Psoas muscle (tissue), 8 donors: ENCODE results near the gene NDUFA8. TPM values are rescaled to one million over a fixed set of nuclear protein-coding genes. Genes with fewer than 3 reads are reported as not detected.

Experiments
- ATAC-seq, 4 donors: fragments of 200-7000 bp; cut with Tn5 transposase; one replicate each; pipeline ENCODE4 v1.9.1; 2020; ENCODE audit warnings: moderate library complexity in 3 of 4, mild to moderate bottlenecking in 2 of 4
- DNase-seq, 2 donors: peaks; one replicate each; pipeline ENCODE4 v3.0.0-alpha.2; 2020
- H3K27ac ChIP-seq: fragments of 200-600 bp; one replicate; pipeline ENCODE4 v1.8.0; 2022
- H3K27me3 ChIP-seq, 3 donors: fragments of 200-600 bp in 1 of 3; one replicate each; pipeline versions ENCODE4 v1.6.1 to v1.8.0; 2013 to 2022; ENCODE audit warnings: low read length in 2 of 3, mild to moderate bottlenecking in 2 of 3, moderate library complexity in 1 of 3; ENCODE audit not compliant: insufficient read depth in 3 of 3
- H3K36me3 ChIP-seq, 2 donors: fragments of 200-600 bp in 1 of 2; one replicate each; pipeline versions ENCODE4 v1.6.1 to v1.8.0; 2013 to 2022; ENCODE audit warnings: low read depth in 1 of 2, mild to moderate bottlenecking in 1 of 2, moderate library complexity in 1 of 2; ENCODE audit not compliant: insufficient read depth in 1 of 2
- H3K4me1 ChIP-seq: fragments of 200-600 bp; one replicate; pipeline ENCODE4 v1.8.0; 2022
- H3K4me3 ChIP-seq: fragments of 200-600 bp; one replicate; pipeline ENCODE4 v1.8.0; 2022; ENCODE audit warnings: mild to moderate bottlenecking
- H3K9me3 ChIP-seq: fragments of 200-600 bp; one replicate; pipeline ENCODE4 v1.8.0; 2022
- WGBS, 3 donors: extraction: QIAGEN DNeasy Blood & Tissue Kit; methylation state at CpG; one replicate each; pipeline versions ENCODE4 v1.1.6 to v1.1.7; 2013; 5-methylcytosine and 5-hydroxymethylcytosine counted together
- intact Hi-C, 2 donors: fragments of 100-400 bp; cut with DNase I; formaldehyde crosslinking; loops; one replicate each; pipeline versions ENCODE4 v1.11.0 to v1.14.2; 2022
- polyA plus RNA-seq, 3 donors: library from polyadenylated mRNA; stranded (reverse); fragments of 200-250 nt; gene quantifications; one replicate each; pipeline ENCODE4 v1.2.3, GENCODE V29; 2013
- total RNA-seq, 4 donors: library from RNA; stranded (reverse); fragmentation: NEBNext Ultra II Directional in 2 of 4; extraction: Animal tissue kit (Norgen Biotek cat#: 25700) in 2 of 4; gene quantifications; one replicate each; pipeline versions ENCODE4 v1.2.1 to v1.2.4, GENCODE V29; 2021 to 2023
- TF ChIP-seq, protein P1 (sequence below): fragments of 200-600 bp; IDR thresholded peaks from one replicate; pipeline ENCODE4 v1.8.0; 2022; ENCODE audit warnings: antibody characterized with exemption
- donor health status: healthy with polysubstance abuse.
- donor health status: DM: no; HTN: no; CAD: no; lungs with moderate emphysema.
- donor health status: Bipolar disorder and iron deficiency.
- donor health status: healthy.
- donor health status: DM: yes; HTN: yes; CAD: no.
- donor health status: DM: no; HTN: no; CAD: no.
- donor health status: DM: no; HTN: no; CAD: no.
- donor health status: DM: yes; HTN: yes; CAD: no.

The NDUFA8 gene
- total and polyA plus RNA-seq, 7 donors, result 78.9 to 257 (median 148) TPM

DNA sequence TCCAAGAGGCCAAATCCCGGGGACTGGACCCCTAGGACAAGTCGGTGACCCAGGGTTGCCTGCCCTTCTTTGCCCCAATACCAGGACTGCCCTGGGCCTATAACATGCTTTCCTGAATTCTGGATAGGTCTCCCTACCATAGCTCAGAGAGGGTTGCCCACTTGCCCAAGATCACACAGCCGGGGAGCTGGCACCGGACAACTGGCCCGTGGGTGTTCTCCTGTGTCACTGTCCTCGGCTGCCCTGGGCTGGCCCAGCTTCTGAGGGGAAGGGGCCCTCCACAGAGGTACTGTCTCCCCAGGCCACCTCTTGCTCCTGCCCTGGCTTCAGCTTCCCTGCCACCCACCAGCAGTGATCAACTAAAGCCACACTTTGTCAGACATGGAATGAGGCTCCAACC, 37.6 kb downstream of the NDUFA8 start:
- Histone ChIP-seq H3K36me3 (no peaks in the 10 kb centered on the region), H3K9me3 (no peaks in the 10 kb centered on the region), H3K4me3 (no peak overlapping the region), H3K27me3 (peaks cover 0 to 13% (median 0%) of the 10 kb centered on the region in 3 donors), H3K4me1 (peaks cover 6% of the 10 kb centered on the region), H3K27ac (no peak overlapping the region)
- TF ChIP-seq, protein P1, sequence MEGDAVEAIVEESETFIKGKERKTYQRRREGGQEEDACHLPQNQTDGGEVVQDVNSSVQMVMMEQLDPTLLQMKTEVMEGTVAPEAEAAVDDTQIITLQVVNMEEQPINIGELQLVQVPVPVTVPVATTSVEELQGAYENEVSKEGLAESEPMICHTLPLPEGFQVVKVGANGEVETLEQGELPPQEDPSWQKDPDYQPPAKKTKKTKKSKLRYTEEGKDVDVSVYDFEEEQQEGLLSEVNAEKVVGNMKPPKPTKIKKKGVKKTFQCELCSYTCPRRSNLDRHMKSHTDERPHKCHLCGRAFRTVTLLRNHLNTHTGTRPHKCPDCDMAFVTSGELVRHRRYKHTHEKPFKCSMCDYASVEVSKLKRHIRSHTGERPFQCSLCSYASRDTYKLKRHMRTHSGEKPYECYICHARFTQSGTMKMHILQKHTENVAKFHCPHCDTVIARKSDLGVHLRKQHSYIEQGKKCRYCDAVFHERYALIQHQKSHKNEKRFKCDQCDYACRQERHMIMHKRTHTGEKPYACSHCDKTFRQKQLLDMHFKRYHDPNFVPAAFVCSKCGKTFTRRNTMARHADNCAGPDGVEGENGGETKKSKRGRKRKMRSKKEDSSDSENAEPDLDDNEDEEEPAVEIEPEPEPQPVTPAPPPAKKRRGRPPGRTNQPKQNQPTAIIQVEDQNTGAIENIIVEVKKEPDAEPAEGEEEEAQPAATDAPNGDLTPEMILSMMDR, result no peak
- no peak for DNase-seq
- intact Hi-C loops, result loop anchor here (10.0 kb wide), 3 partner anchors 333 to 693 kb away; partner anchors contain the start of gene OR1K1 (in 1 of the 2)
- WGBS, 3 donors, result 86 to 89% (median 87%) methylated on average over 6 of the region's 6 CpGs
- no peak for ATAC-seq

DNA sequence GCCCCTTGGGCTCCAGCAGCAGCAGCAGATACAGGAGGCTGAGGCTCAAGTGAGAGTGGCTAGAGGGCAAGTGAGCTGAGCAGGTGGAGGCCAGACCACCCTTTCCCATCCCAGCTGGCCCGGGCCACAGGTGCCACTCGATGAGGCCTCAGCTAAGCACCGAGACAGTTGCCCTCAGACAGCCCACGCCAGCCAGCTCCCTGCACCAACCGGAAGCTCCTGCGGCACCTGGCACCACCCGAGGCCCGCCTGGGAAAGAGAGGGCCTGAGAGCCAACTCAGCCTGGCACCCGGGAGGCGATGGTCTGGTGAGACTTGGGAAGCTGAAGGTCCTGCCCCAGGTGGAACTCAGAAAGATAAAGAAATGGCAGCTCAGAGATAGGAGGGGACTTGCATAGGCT, 38.2 kb downstream of the NDUFA8 start:
- Histone ChIP-seq H3K27ac (no peak overlapping the region), H3K36me3 (no peaks in the 10 kb centered on the region), H3K27me3 (peaks cover 0 to 7% (median 0%) of the 10 kb centered on the region in 3 donors), H3K4me1 (peaks cover 3% of the 10 kb centered on the region), H3K9me3 (no peaks in the 10 kb centered on the region), H3K4me3 (no peak overlapping the region)
- TF ChIP-seq, protein P1, result no peak
- WGBS, 3 donors, result 72 to 85% (median 77%) methylated on average over 9 to 10 of the region's 10 CpGs
- no peak for ATAC-seq
- DNase-seq, result no peak
- intact Hi-C loops, result loop anchor here (10.0 kb wide), 3 partner anchors 333 to 693 kb away; partner anchors contain the start of gene OR1K1 (in 1 of the 2)

DNA sequence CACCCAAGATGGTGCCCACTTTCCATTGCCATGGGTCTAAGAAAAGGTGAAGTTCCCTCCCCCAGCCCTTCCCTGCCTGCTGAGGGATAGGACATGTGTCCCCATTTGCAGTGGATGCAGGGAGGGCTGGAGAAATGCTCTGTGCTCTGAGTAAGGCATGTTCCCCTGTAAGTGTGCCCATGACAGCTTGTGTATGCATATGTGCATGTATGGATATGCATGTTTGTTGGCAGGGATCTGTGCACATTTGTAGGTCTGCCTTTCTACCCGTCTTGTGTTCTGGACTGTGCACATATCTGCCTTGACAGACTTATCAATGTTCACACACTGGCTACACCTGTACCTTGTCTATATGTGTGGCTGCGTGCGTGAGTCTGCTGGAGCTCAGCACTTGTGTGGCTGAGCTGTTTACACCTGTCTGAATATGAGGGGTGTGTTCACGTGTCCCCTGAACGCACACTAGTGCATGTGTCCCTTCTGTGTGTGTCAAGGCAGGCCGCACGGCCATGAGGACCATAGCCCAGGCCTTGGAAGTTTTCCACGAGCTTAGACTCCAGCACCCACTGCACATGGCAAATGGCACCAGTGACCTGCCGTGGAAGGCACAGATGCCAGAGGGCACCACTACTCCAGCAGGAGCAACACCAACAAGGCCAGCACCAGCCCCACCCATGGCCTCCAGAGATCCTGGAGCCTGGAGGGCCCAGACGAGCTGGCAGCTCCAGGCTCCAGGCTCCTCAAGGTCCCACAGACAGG, 39.1 kb downstream of the NDUFA8 start:
- no peaks in the 10 kb centered on the region for H3K4me1 ChIP-seq
- H3K4me3 ChIP-seq, result no peak overlapping the region
- H3K27ac ChIP-seq, result no peak overlapping the region
- intact Hi-C loops, result loop anchor here (10.0 kb wide), 3 partner anchors 334 to 694 kb away; partner anchors contain the start of gene OR1K1 (in 1 of the 2)
- WGBS, 3 donors, result 84 to 87% (median 85%) methylated on average over 10 of the region's 10 CpGs
- DNase-seq, result no peak
- TF ChIP-seq, protein P1, result no peak
- no peaks in the 10 kb centered on the region for H3K27me3 ChIP-seq
- no peaks in the 10 kb centered on the region for H3K9me3 ChIP-seq
- ATAC-seq, result no peak
- H3K36me3 ChIP-seq, result no peaks in the 10 kb centered on the region

DNA sequence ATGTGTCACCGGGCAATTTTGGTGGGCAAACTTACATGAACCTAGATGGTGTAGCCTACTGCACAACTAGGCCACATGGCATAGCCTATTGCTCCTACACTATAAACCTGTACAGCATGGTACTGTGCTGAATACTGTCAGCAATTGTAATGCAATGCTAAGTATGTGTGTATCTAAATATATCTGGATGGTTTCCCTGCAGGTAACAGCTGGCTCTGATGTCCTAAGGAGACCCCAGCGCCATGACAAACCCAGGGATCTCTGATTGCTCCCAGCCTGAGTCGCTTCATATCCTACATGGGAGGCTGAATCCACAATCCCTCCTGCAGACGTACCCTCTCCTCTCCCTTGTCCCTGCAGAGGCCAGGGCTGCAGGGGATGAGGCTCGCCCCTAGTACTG, 39.9 kb downstream of the NDUFA8 start:
- no peaks in the 10 kb centered on the region for H3K9me3 ChIP-seq
- WGBS, 3 donors, result 83 to 89% (median 86%) methylated on average over 5 of the region's 5 CpGs
- no peak overlapping the region for H3K27ac ChIP-seq
- H3K4me3 ChIP-seq, result no peak overlapping the region
- H3K36me3 ChIP-seq, result no peaks in the 10 kb centered on the region
- no peaks in the 10 kb centered on the region for H3K4me1 ChIP-seq
- H3K27me3 ChIP-seq, result no peaks in the 10 kb centered on the region
- peak in 1 of 4 donors; percentile 33 for ATAC-seq
- intact Hi-C loops, result loop anchor here (10.0 kb wide), 3 partner anchors 335 to 695 kb away; partner anchors contain the start of gene OR1K1 (in 1 of the 2)
- DNase-seq, result no peak
- TF ChIP-seq, protein P1, result no peak
